ENCODE measurements around the gene PAGE2B.
A peak's percentile ranks its signal among the peaks of the same experiment; 100 is the strongest.
"Not testable (repeated sequence)": the region's sequence is repeated elsewhere in the genome, so short reads cannot be mapped to it uniquely, and the experiment has no call there.

Gene PAGE2B

GRCh38 chrX:55074851-55075467, at the start of gene PAGE2B:
Gene PAGE2B, plus strand, starts transcription at chrX:55075030. Its CDS starts 1,012 bp downstream, at chrX:55076042.
- Mint-ChIP-seq H3K4me1 (ENCODE audit: low read depth) (no peaks in the 10 kb centered on the region), H3K4me3 (no peak within 1 kb of the TSS), H3K9me3 (no peaks in the 10 kb centered on the region), H3K36me3 (ENCODE audit: low read depth) (no peaks in the 10 kb centered on the region), H3K27me3 (ENCODE audit: low read depth) (peaks cover 4% of the 10 kb centered on the region), H3K27ac (no peak within 1 kb of the TSS)
- DNase-seq (ENCODE audit: low spot score) = no peak

DNA sequence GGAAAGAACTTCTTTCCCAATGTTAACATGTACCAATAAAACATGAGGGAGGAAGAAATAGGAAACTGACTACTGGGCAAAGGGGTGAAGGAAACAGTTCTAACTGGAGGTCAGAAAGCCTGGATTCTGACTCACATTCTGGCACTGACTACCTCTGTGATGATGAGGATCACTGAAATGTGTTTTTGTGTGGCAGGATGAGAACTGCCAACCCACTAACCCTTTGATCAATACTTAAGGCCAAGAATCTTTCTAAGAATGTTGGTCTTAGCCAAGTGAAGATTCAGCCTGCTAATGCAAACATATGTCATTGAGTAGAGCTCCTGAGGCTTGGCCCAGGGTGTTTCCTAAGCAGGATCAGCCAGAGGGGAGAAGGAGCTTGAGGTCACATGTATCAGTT, 48.7 kb upstream of the PAGE2B start:
- DNase-seq (ENCODE audit: low spot score) = no peak
- no peaks in the 10 kb centered on the region for H3K27me3 Mint-ChIP-seq (ENCODE audit: low read depth)
- no peaks in the 10 kb centered on the region for H3K36me3 Mint-ChIP-seq (ENCODE audit: low read depth)
- no peak overlapping the region for H3K27ac Mint-ChIP-seq
- H3K4me1 Mint-ChIP-seq (ENCODE audit: low read depth) = peaks cover 3% of the 10 kb centered on the region
- H3K4me3 Mint-ChIP-seq = no peak overlapping the region
- H3K9me3 Mint-ChIP-seq = no peaks in the 10 kb centered on the region

DNA sequence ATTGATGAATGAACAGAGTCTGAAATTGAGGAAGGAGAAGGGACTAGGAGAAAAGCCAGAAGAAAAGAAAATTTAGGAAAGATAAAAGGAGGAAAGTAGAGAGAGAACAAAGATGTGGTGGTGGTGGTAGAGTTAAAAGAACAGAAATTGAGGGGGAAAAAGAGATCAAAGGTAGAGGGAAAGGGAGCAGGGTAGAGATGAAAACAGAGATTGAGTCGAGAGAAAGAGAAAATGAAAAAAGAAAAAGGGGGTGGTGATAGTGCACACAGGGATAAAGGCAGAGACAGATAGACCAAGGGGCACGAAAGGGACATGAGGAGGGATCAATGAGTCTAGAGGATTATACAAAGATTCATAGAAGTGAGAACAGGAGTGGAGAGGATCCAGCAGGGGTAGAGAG, 48.0 kb upstream of the PAGE2B start:
- no peak for DNase-seq (ENCODE audit: low spot score)
- Mint-ChIP-seq H3K36me3 (ENCODE audit: low read depth) (no peaks in the 10 kb centered on the region), H3K4me1 (ENCODE audit: low read depth) (peaks cover 3% of the 10 kb centered on the region), H3K27me3 (ENCODE audit: low read depth) (no peaks in the 10 kb centered on the region), H3K4me3 (no peak overlapping the region), H3K9me3 (no peaks in the 10 kb centered on the region), H3K27ac (no peak overlapping the region)

- peaks cover 3% of the 10 kb centered on the region for H3K4me1 Mint-ChIP-seq (ENCODE audit: low read depth)
- H3K36me3 Mint-ChIP-seq (ENCODE audit: low read depth) = no peaks in the 10 kb centered on the region
- H3K9me3 Mint-ChIP-seq = no peaks in the 10 kb centered on the region
- no peaks in the 10 kb centered on the region for H3K27me3 Mint-ChIP-seq (ENCODE audit: low read depth)
- H3K4me3 Mint-ChIP-seq = no peak overlapping the region
- no peak for DNase-seq (ENCODE audit: low spot score)
- H3K27ac Mint-ChIP-seq = no peak overlapping the region
Measured at GRCh38 chrX:55028040-55028439, 46.8 kb upstream of the PAGE2B start.

DNA sequence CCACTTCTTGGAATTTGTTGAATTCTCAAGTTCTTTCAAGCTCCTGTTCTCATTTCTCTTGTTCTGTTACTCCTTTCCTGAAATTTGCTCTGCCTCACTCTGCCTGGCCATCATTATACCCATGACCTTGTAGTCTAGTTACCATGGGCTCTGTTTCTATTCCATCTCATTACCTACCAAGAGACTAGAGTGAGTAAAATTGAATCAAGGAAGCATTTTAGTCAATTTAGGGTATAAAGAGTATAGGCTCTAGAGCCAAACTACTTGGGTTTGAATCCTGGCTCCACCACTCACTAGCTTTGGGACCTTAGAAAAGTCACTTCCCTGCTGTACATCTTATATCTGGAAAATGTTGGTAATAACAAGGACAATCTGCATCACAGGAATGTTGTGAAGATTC, 46.2 kb upstream of the PAGE2B start:
- peaks cover 3% of the 10 kb centered on the region for H3K4me1 Mint-ChIP-seq (ENCODE audit: low read depth)
- H3K9me3 Mint-ChIP-seq = no peaks in the 10 kb centered on the region
- no peaks in the 10 kb centered on the region for H3K36me3 Mint-ChIP-seq (ENCODE audit: low read depth)
- no peak overlapping the region for H3K4me3 Mint-ChIP-seq
- DNase-seq (ENCODE audit: low spot score) = no peak
- no peak overlapping the region for H3K27ac Mint-ChIP-seq
- H3K27me3 Mint-ChIP-seq (ENCODE audit: low read depth) = no peaks in the 10 kb centered on the region

DNA sequence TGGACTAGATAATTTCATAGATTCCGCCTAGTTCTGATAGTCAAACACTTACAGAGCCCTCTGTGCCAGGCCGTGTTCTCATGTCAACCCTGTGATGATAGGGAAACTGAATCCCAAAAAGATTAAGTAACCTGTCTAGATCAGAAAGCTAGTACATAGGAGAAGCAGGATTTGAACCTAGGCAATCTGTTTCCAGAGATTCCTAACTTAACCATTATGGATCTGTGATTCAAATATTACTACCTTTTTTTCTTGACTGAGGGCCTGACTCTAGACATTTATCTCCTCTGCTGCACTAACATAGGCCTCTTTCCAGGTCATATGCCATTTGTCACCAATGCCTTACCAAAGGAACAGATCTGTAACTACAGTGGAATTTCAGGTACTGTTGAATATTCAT, 45.5 kb upstream of the PAGE2B start:
- no peaks in the 10 kb centered on the region for H3K27me3 Mint-ChIP-seq (ENCODE audit: low read depth)
- H3K4me1 Mint-ChIP-seq (ENCODE audit: low read depth) = peaks cover 3% of the 10 kb centered on the region
- no peak overlapping the region for H3K27ac Mint-ChIP-seq
- no peak for DNase-seq (ENCODE audit: low spot score)
- H3K9me3 Mint-ChIP-seq = no peaks in the 10 kb centered on the region
- no peak overlapping the region for H3K4me3 Mint-ChIP-seq
- H3K36me3 Mint-ChIP-seq (ENCODE audit: low read depth) = no peaks in the 10 kb centered on the region

- H3K27me3 Mint-ChIP-seq (ENCODE audit: low read depth) = no peaks in the 10 kb centered on the region
- H3K4me1 Mint-ChIP-seq (ENCODE audit: low read depth) = peaks cover 3% of the 10 kb centered on the region
- DNase-seq (ENCODE audit: low spot score) = no peak
- H3K4me3 Mint-ChIP-seq = no peak within 1 kb of the TSS
- H3K27ac Mint-ChIP-seq = no peak within 1 kb of the TSS
- no peaks in the 10 kb centered on the region for H3K36me3 Mint-ChIP-seq (ENCODE audit: low read depth)
- H3K9me3 Mint-ChIP-seq = no peaks in the 10 kb centered on the region
Measured at GRCh38 chrX:55030271-55031205, 44.3 kb upstream of the PAGE2B start, which contains the start of gene ALAS2. Gene ALAS2, minus strand, starts transcription at chrX:55030977. Its CDS starts 4,977 bp downstream, at chrX:55026000.

DNA sequence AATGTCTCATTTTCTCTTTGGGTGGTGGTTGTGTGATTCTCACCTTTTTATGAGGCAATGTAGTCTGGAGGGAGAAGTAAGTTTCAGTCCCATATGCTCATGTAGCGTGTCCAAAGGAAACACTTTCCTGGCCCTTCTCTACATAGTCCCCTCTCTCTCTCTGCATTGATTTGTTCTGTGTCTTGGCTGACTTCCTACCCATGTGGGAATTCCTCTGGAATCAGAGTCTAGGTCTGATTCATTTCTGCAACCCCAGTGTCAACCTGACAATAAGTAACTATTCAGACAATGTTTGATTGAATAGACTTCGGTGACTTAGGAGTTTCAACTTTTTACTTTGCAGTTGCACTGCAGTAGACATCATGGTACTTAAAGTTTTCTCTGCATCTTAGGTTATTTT, 41.4 kb upstream of the PAGE2B start:
- Mint-ChIP-seq H3K9me3 (no peaks in the 10 kb centered on the region), H3K27me3 (ENCODE audit: low read depth) (no peaks in the 10 kb centered on the region), H3K36me3 (ENCODE audit: low read depth) (no peaks in the 10 kb centered on the region), H3K4me3 (no peak overlapping the region), H3K27ac (no peak overlapping the region), H3K4me1 (ENCODE audit: low read depth) (no peaks in the 10 kb centered on the region)
- no peak for DNase-seq (ENCODE audit: low spot score)

- Mint-ChIP-seq H3K27ac (no peak overlapping the region), H3K4me1 (ENCODE audit: low read depth) (no peaks in the 10 kb centered on the region), H3K27me3 (ENCODE audit: low read depth) (no peaks in the 10 kb centered on the region), H3K36me3 (ENCODE audit: low read depth) (no peaks in the 10 kb centered on the region), H3K4me3 (no peak overlapping the region), H3K9me3 (no peaks in the 10 kb centered on the region)
- no peak for DNase-seq (ENCODE audit: low spot score)
Measured at GRCh38 chrX:55039471-55039870, 35.4 kb upstream of the PAGE2B start.

GRCh38 chrX:55041514-55041913, 33.3 kb upstream of the PAGE2B start:
- no peak for DNase-seq (ENCODE audit: low spot score)
- no peaks in the 10 kb centered on the region for H3K36me3 Mint-ChIP-seq (ENCODE audit: low read depth)
- H3K4me3 Mint-ChIP-seq = no peak overlapping the region
- H3K4me1 Mint-ChIP-seq (ENCODE audit: low read depth) = no peaks in the 10 kb centered on the region
- no peaks in the 10 kb centered on the region for H3K9me3 Mint-ChIP-seq
- no peaks in the 10 kb centered on the region for H3K27me3 Mint-ChIP-seq (ENCODE audit: low read depth)
- H3K27ac Mint-ChIP-seq = no peak overlapping the region

DNA sequence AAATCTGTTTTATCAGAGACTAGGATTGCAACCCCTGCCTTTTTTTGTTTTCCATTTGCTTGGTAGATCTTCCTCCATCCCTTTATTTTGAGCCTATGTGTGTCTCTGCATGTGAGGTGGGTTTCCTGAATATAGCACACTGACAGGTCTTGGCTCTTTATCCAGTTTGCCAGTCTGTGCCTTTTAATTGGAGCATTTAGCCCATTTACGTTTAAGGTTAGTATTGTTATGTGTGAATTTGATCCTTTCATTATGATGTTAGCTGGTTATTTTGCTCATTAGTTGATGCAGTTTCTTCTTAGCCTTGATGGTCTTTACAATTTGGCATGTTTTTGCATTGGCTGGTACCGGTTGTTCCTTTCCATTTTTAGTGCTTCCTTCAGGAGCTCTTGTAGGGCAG, 24.2 kb upstream of the PAGE2B start:
- DNase-seq (ENCODE audit: low spot score); H3K9me3 Mint-ChIP-seq; H3K36me3 Mint-ChIP-seq (ENCODE audit: low read depth); H3K4me3 Mint-ChIP-seq; H3K27ac Mint-ChIP-seq; H3K27me3 Mint-ChIP-seq (ENCODE audit: low read depth); H3K4me1 Mint-ChIP-seq (ENCODE audit: low read depth): not testable (repeated sequence)

- DNase-seq (ENCODE audit: low spot score) = peak; percentile 3
- H3K27ac Mint-ChIP-seq = no peak overlapping the region
- peaks cover 18% of the 10 kb centered on the region for H3K4me1 Mint-ChIP-seq (ENCODE audit: low read depth)
- H3K9me3 Mint-ChIP-seq = no peaks in the 10 kb centered on the region
- H3K4me3 Mint-ChIP-seq = peak overlapping the region; percentile 77
- peaks cover 2% of the 10 kb centered on the region for H3K27me3 Mint-ChIP-seq (ENCODE audit: low read depth)
- H3K36me3 Mint-ChIP-seq (ENCODE audit: low read depth) = no peaks in the 10 kb centered on the region
Measured at GRCh38 chrX:55056820-55057674, 17.8 kb upstream of the PAGE2B start.

DNA sequence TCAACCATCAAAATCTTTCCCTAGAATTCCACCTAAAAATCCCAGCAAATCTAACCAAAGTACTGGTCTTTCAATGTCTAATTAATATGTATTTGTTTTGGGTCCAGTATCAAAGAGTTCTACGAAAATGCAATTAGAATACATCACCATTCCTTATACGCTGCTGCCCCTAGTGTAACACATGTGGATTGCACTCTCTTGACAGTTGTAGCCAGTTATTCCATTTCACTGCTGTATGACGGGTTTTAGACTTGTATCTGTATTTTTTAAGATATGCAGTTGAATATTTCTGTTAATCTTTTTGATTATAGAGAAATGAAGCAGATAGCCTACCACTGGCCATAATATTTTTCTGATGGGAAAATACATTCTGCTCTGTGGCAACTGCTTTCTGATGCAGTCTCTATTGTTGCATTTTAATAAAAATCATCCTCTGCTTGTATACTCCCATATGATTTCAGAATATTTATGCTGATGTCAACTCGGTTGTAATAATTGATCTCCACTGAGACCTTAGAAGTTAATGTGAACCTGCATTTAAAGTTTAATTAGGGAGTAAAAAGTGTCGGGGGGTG, 17.1 kb upstream of the PAGE2B start:
- no peak overlapping the region for H3K27ac Mint-ChIP-seq
- no peak for DNase-seq (ENCODE audit: low spot score)
- no peaks in the 10 kb centered on the region for H3K9me3 Mint-ChIP-seq
- peaks cover 18% of the 10 kb centered on the region for H3K4me1 Mint-ChIP-seq (ENCODE audit: low read depth)
- H3K27me3 Mint-ChIP-seq (ENCODE audit: low read depth) = peaks cover 2% of the 10 kb centered on the region
- H3K4me3 Mint-ChIP-seq = peak overlapping the region; percentile 77
- H3K36me3 Mint-ChIP-seq (ENCODE audit: low read depth) = no peaks in the 10 kb centered on the region

All from T-helper 2 cell treated with Interferon-gamma antibody and Interleukin-4, amounts not matched to agents 5 μg/mL and 100 μg/mL, for 36 hours (primary cell).